ENCODE results near the gene CLDN4.

Gene CLDN4

DNA sequence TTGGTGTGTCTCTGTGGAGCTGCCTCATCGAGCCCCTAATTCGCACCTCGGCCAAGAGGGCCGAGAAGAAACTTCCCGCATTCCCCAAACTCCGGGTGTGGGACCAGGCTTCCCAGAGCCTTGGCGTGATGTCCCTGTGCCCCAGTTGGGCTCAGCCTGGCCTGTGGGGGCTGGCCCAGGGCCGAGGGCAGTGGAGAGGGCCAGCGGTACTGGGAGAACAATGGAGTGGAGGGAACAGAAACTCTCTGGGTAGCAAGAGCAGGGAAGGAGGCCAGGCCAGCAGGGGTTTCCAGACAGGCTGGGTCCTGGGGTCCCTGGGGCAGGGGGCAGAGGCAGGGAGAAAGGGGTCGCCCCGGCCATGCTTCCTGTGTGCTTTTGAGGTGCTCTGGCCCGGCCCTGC is 46.2 kb downstream of the CLDN4 start:
- no peak for DNase-seq

GRCh38 chr7:73879977-73880681 is 49.3 kb downstream of the CLDN4 start:
- no peak for DNase-seq

GRCh38 chr7:73880755-73881328 is 50.0 kb downstream of the CLDN4 start:
- DNase-seq, result no peak

DNA sequence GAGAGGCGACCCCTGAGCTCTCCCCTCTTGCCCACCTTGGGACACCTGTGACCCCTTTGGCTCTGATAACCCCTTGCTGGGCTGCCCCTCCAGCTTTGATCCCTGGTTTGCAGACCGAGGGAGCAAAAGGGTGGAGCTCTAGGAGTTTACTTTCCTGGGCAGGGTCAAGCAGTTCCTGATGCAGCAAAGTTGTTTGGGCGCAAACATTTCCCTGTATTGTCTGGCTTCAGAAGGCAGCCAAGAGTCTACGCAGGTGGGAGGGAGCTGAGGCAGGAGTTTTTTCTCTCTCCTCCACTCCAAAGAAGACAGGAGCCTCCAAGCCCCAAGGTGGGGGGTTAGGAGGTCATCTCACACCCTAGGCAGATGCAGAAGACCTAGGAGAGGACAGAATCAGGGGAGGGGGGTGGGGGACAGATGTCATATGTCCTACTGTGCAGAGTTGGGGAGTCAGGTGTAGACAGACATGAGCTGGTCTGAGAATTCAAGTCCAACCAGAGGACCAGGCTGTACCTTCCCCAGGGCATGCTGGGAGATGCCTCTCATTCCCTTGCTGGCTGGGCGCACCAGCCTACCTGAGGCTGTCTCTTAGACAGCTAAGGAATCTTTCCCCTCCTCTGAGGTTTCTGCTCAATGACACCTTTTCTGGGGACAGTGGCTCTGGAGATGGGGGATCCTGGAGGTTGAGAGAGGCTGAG is 50.7 kb downstream of the CLDN4 start:
- no peak for DNase-seq

GRCh38 chr7:73882047-73882402 is 51.2 kb downstream of the CLDN4 start:
- no peak for DNase-seq
